GM23338 (cell line): ENCODE results near the gene FERMT3. TPM values are rescaled to one million over a fixed set of nuclear protein-coding genes. Genes with fewer than 3 reads are reported as not detected.

Experiments used
- ATAC-seq: fragments of 200-7000 bp; cut with Tn5 transposase; 3 replicates; pipeline ENCODE4 v1.9.1; 2020
- DNase-seq: peaks from one replicate; pipeline ENCODE4 v3.0.0-alpha.2; 2015; ENCODE audit warnings: low spot score
- H2AFZ ChIP-seq: fragments of 200-600 bp; sonication (generic); 2 replicates; pipeline ENCODE4 v1.8.0; 2016; ENCODE audit warnings: antibody characterized with exemption, mild to moderate bottlenecking, moderate library complexity
- H3F3A ChIP-seq: fragments of 200-600 bp; sonication (generic); replicated peaks from 2 replicates; pipeline ENCODE4 v1.8.0; 2017; ENCODE audit warnings: antibody characterized with exemption, mixed run types, low read depth
- H3K27ac ChIP-seq: fragments of 200-600 bp; sonication (generic); 2 replicates; pipeline ENCODE4 v1.6.1; 2016; ENCODE audit warnings: low read depth
- H3K27me3 ChIP-seq: fragments of 200-600 bp; sonication (generic); 2 replicates; pipeline ENCODE4 v1.8.0; 2016; ENCODE audit warnings: mild to moderate bottlenecking, mixed run types, moderate library complexity; ENCODE audit not compliant: insufficient read depth
- H3K36me3 ChIP-seq: fragments of 200-600 bp; sonication (generic); 2 replicates; pipeline ENCODE4 v1.8.0; 2016; ENCODE audit warnings: mild to moderate bottlenecking; ENCODE audit not compliant: insufficient read depth
- H3K4me1 ChIP-seq: fragments of 200-600 bp; sonication (generic); 2 replicates; pipeline ENCODE4 v1.8.0; 2016; ENCODE audit warnings: mild to moderate bottlenecking, moderate library complexity; ENCODE audit not compliant: insufficient read depth
- H3K4me2 ChIP-seq: fragments of 200-600 bp; sonication (generic); 2 replicates; pipeline ENCODE4 v1.7.1; 2017; ENCODE audit warnings: mixed run types
- H3K4me3 ChIP-seq: fragments of 200-600 bp; sonication (generic); 2 replicates; pipeline ENCODE4 v1.6.1; 2016; ENCODE audit warnings: mixed run types
- H3K79me2 ChIP-seq: fragments of 200-600 bp; sonication (generic); replicated peaks from 2 replicates; pipeline ENCODE4 v1.8.0; 2017; ENCODE audit warnings: mild to moderate bottlenecking; ENCODE audit not compliant: insufficient read depth
- H3K9me2 ChIP-seq: fragments of 200-600 bp; sonication (generic); 2 replicates; pipeline ENCODE4 v1.8.0; 2017; ENCODE audit not compliant: insufficient read depth
- H4K20me1 ChIP-seq: fragments of 200-600 bp; sonication (generic); replicated peaks from 2 replicates; pipeline ENCODE4 v1.8.0; 2017; ENCODE audit warnings: mild to moderate bottlenecking; ENCODE audit not compliant: insufficient read depth
- H3K27ac Mint-ChIP-seq: 2 replicates; pipeline ENCODE4 v1.8.0; 2020; ENCODE audit warnings: inconsistent platforms, mild to moderate bottlenecking, moderate library complexity, mixed read lengths
- H3K27me3 Mint-ChIP-seq: 3 replicates; pipeline ENCODE4 v1.8.0; 2022; ENCODE audit warnings: low read depth, mild to moderate bottlenecking, moderate library complexity, mixed read lengths, inconsistent platforms; ENCODE audit not compliant: insufficient read depth, poor library complexity
- H3K36me3 Mint-ChIP-seq: 3 replicates; pipeline ENCODE4 v1.8.0; 2021; ENCODE audit warnings: low read depth, mild to moderate bottlenecking, inconsistent platforms, moderate library complexity, mixed read lengths
- H3K4me1 Mint-ChIP-seq: 3 replicates; pipeline ENCODE4 v1.8.0; 2020; ENCODE audit warnings: mild to moderate bottlenecking, inconsistent platforms, mixed read lengths
- H3K4me3 Mint-ChIP-seq: 3 replicates; pipeline ENCODE4 v1.8.0; 2021; ENCODE audit warnings: moderate library complexity, mild to moderate bottlenecking, inconsistent platforms, mixed read lengths
- H3K9me3 Mint-ChIP-seq: 3 replicates; pipeline ENCODE4 v1.8.0; 2020; ENCODE audit warnings: moderate library complexity, mild to moderate bottlenecking, inconsistent platforms, mixed read lengths
- NANOG ChIP-seq: IDR thresholded peaks from 2 replicates; pipeline ENCODE4 v1.6.1; 2016; ENCODE audit warnings: antibody characterized with exemption, borderline replicate concordance
- POLR2AphosphoS5 ChIP-seq: IDR thresholded peaks from 2 replicates; pipeline ENCODE4 v1.6.1; 2016; ENCODE audit warnings: antibody characterized with exemption, low read depth
- STAT1 ChIP-seq: IDR thresholded peaks from one replicate; pipeline ENCODE4 v1.6.1; 2016; ENCODE audit warnings: antibody characterized with exemption; ENCODE audit not compliant: unreplicated experiment
- ZNF331 ChIP-seq: fragments of 250-450 bp; sonication (Bioruptor Pico); IDR thresholded peaks from 2 replicates; pipeline ENCODE4 v1.5.0; 2020; ENCODE audit warnings: low read depth, mild to moderate bottlenecking, moderate library complexity
- ZNF462 ChIP-seq: fragments of 250-450 bp; sonication (Bioruptor Pico); IDR thresholded peaks from 2 replicates; pipeline ENCODE4 v1.5.0; 2020; ENCODE audit warnings: mild to moderate bottlenecking, moderate library complexity
- polyA plus RNA-seq: library from polyadenylated mRNA; unstranded; fragments of >200 nt; fragmentation: Nextera tagmentation; extraction: Ambion mirVana; gene quantifications from 2 replicates; pipeline ENCODE4 v1.2.1, GENCODE V29; 2016
- total RNA-seq: library from RNA; depleted of rRNA; stranded (reverse); fragments of >200 nt; shearing (Covaris generic); gene quantifications from 2 replicates; pipeline ENCODE4 v1.2.3, GENCODE V29; 2014
- TF ChIP-seq, protein P1 (sequence below): IDR thresholded peaks from 2 replicates; pipeline ENCODE4 v1.6.1; 2016; ENCODE audit warnings: antibody characterized with exemption
- TF ChIP-seq, protein P2 (sequence below): IDR thresholded peaks from one replicate; pipeline ENCODE4 v1.6.1; 2018; ENCODE audit warnings: antibody characterized with exemption; ENCODE audit not compliant: unreplicated experiment

The FERMT3 gene
- total and polyA plus RNA-seq, 2 experiments from 2014 or later, result 1.5 to 1.6 TPM

GRCh38 chr11:64265176-64266160, 58.9 kb downstream of the FERMT3 start:
- H3F3A ChIP-seq, result peaks cover 23% of the 10 kb centered on the region
- Mint-ChIP-seq H3K4me3 (no peak overlapping the region), H3K9me3 (peaks cover 3% of the 10 kb centered on the region; the same call in 2 of the 3 replicates), H3K4me1 (peaks cover 19% of the 10 kb centered on the region), H3K36me3 (peaks cover 59% of the 10 kb centered on the region), H3K27ac (no peak overlapping the region), H3K27me3 (peaks cover 16% of the 10 kb centered on the region)
- H3K27me3 ChIP-seq, result no peaks in the 10 kb centered on the region
- TF ChIP-seq, protein P1, sequence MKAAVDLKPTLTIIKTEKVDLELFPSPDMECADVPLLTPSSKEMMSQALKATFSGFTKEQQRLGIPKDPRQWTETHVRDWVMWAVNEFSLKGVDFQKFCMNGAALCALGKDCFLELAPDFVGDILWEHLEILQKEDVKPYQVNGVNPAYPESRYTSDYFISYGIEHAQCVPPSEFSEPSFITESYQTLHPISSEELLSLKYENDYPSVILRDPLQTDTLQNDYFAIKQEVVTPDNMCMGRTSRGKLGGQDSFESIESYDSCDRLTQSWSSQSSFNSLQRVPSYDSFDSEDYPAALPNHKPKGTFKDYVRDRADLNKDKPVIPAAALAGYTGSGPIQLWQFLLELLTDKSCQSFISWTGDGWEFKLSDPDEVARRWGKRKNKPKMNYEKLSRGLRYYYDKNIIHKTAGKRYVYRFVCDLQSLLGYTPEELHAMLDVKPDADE, result no peak
- no peak for TF ChIP-seq ZNF331 (CRISPR knock-in tag)
- TF ChIP-seq, protein P2, sequence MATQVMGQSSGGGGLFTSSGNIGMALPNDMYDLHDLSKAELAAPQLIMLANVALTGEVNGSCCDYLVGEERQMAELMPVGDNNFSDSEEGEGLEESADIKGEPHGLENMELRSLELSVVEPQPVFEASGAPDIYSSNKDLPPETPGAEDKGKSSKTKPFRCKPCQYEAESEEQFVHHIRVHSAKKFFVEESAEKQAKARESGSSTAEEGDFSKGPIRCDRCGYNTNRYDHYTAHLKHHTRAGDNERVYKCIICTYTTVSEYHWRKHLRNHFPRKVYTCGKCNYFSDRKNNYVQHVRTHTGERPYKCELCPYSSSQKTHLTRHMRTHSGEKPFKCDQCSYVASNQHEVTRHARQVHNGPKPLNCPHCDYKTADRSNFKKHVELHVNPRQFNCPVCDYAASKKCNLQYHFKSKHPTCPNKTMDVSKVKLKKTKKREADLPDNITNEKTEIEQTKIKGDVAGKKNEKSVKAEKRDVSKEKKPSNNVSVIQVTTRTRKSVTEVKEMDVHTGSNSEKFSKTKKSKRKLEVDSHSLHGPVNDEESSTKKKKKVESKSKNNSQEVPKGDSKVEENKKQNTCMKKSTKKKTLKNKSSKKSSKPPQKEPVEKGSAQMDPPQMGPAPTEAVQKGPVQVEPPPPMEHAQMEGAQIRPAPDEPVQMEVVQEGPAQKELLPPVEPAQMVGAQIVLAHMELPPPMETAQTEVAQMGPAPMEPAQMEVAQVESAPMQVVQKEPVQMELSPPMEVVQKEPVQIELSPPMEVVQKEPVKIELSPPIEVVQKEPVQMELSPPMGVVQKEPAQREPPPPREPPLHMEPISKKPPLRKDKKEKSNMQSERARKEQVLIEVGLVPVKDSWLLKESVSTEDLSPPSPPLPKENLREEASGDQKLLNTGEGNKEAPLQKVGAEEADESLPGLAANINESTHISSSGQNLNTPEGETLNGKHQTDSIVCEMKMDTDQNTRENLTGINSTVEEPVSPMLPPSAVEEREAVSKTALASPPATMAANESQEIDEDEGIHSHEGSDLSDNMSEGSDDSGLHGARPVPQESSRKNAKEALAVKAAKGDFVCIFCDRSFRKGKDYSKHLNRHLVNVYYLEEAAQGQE, result no peak
- TF ChIP-seq POLR2AphosphoS5, result no peak
- no peak for TF ChIP-seq NANOG
- no peak for TF ChIP-seq ZNF462
- no peak for TF ChIP-seq STAT1
- no peak overlapping the region for H3K27ac ChIP-seq
- DNase-seq, result no peak
- no peak overlapping the region for H3K4me3 ChIP-seq
- H4K20me1 ChIP-seq, result no peaks in the 10 kb centered on the region
- ATAC-seq, result no peak
- no peaks in the 10 kb centered on the region for H3K79me2 ChIP-seq
- no peak overlapping the region for H3K4me2 ChIP-seq
- no peaks in the 10 kb centered on the region for H3K9me2 ChIP-seq
- no peaks in the 10 kb centered on the region; the same call in none of the 2 replicates for H3K36me3 ChIP-seq
- H2AFZ ChIP-seq, result no peak overlapping the region
- H3K4me1 ChIP-seq, result 0 out of 2 replicates have a peak, but pooled peaks cover 8% of the 10 kb centered on the region
